Anterior cingulate cortex (tissue), 58 donors: ENCODE data around the gene UPB1.
"Not testable (repeated sequence)": the region's sequence is repeated elsewhere in the genome, so short reads cannot be mapped to it uniquely, and the experiment has no call there.

Source experiments
- DNase-seq, 58 donors: peaks; one replicate each; lab custom pipeline; 2025; lab: John Stamatoyannopoulos, UW

Gene UPB1

GRCh38 chr22:24525416-24526037 is 30.4 kb downstream of the UPB1 start:
- DNase-seq = peak in 47 of 58 donors; percentile 4 to 74 (median 31)

GRCh38 chr22:24526191-24526590 is 31.1 kb downstream of the UPB1 start:
- no peak for DNase-seq

- DNase-seq = no peak
These were observed 34.8 kb downstream of the UPB1 start for GRCh38 chr22:24529898-24530297.

- not testable (repeated sequence) for DNase-seq
These were observed 35.8 kb downstream of the UPB1 start for GRCh38 chr22:24530968-24531367.

GRCh38 chr22:24532075-24532474 is 36.9 kb downstream of the UPB1 start:
- DNase-seq = no peak

- no peak for DNase-seq
These were observed 40.2 kb downstream of the UPB1 start for GRCh38 chr22:24535348-24535747.

- no peak for DNase-seq
These were observed 41.0 kb downstream of the UPB1 start for GRCh38 chr22:24536089-24536488.

GRCh38 chr22:24540470-24540869 is 45.3 kb downstream of the UPB1 start:
- no peak for DNase-seq

- no peak for DNase-seq
These were observed 46.8 kb downstream of the UPB1 start for GRCh38 chr22:24541681-24542515.

GRCh38 chr22:24542641-24543040 is 47.5 kb downstream of the UPB1 start:
- peak in 16 of 58 donors; percentile 10 to 64 (median 26) for DNase-seq

GRCh38 chr22:24543185-24543601 is 48.1 kb downstream of the UPB1 start:
- no peak for DNase-seq

GRCh38 chr22:24543679-24544243 is 48.6 kb downstream of the UPB1 start:
- no peak for DNase-seq

GRCh38 chr22:24548812-24549211 is 53.7 kb downstream of the UPB1 start:
- no peak for DNase-seq

GRCh38 chr22:24550028-24550901 is 55.1 kb downstream of the UPB1 start:
- DNase-seq = peak in 2 of 58 donors; percentile 9 to 11

GRCh38 chr22:24550902-24551435 is 55.8 kb downstream of the UPB1 start:
- DNase-seq = no peak

GRCh38 chr22:24552503-24553286 is 57.6 kb downstream of the UPB1 start:
- not testable (repeated sequence) for DNase-seq

GRCh38 chr22:24553597-24554312 is 58.6 kb downstream of the UPB1 start:
- DNase-seq = peak in 4 of 58 donors; percentile 8 to 19 (median 14)

- DNase-seq = peak in 9 of 58 donors; percentile 15 to 73 (median 36)
These were observed 59.4 kb downstream of the UPB1 start, which contains the start of gene GUCD1 for GRCh38 chr22:24554313-24555164. GUCD1 (minus strand) TSS chr22:24555138; CDS start chr22:24554991, 147 bp downstream.
